SK-N-SH (cell line): ENCODE results near the gene DQX1. TPM values are rescaled to one million over a fixed set of nuclear protein-coding genes. Genes with fewer than 3 reads are reported as not detected.

ENCODE experiments used
- CTCF ChIA-PET: fragments of 300-600, 350-600 bp; formaldehyde crosslinking; extraction: SDS; loops from one replicate; lab custom pipeline; 2021; lab: Yijun Ruan, JAX
- POLR2A ChIA-PET: fragments of 350-600 bp; sonication (Branson Sonifier 250); formaldehyde crosslinking; extraction: SDS; loops from one replicate; lab custom pipeline; 2020; ENCODE audit warnings: antibody characterized with exemption, inconsistent platforms; lab: Yijun Ruan, JAX
- DNase-seq: peaks from one replicate; pipeline ENCODE4 v3.0.0; 2012
- H2AFZ ChIP-seq: fragments of 200-600 bp; sonication (generic); 2 replicates; pipeline ENCODE4 v1.8.1; 2016; ENCODE audit warnings: antibody characterized with exemption, mild to moderate bottlenecking, low read depth
- H3F3A ChIP-seq: fragments of 200-600 bp; sonication (generic); replicated peaks from 2 replicates; pipeline ENCODE3; 2016; ENCODE audit warnings: antibody characterized with exemption, mild to moderate bottlenecking; ENCODE audit not compliant: insufficient read depth
- H3K27ac ChIP-seq, 2 experiments: fragments of 200-500 bp in 1 of 2; fragments of 200-600 bp in 1 of 2; sonication (Bioruptor generic) in 1 of 2; sonication (generic), shearing (Covaris generic) in 1 of 2; 2 replicates each; pipeline versions ENCODE4 v1.5.1 to v1.6.1; 2014 to 2016; ENCODE audit warnings: low read depth in 2 of 2, inconsistent platforms in 1 of 2, low read length in 1 of 2, mild to moderate bottlenecking in 1 of 2, mixed read lengths in 1 of 2
- H3K27me3 ChIP-seq: fragments of 200-600 bp; sonication (generic), shearing (Covaris generic); 2 replicates; pipeline ENCODE4 v1.6.1; 2016; ENCODE audit warnings: mixed run types; ENCODE audit not compliant: insufficient read depth
- H3K36me3 ChIP-seq, 2 experiments: fragments of 200-500 bp in 1 of 2; fragments of 200-600 bp in 1 of 2; sonication (Bioruptor generic) in 1 of 2; sonication (generic) in 1 of 2; replicated peaks in 1 of 2; 2 replicates each; pipeline versions ENCODE3 to v1.5.1; 2014 to 2016; ENCODE audit warnings: low read length in 1 of 2, mild to moderate bottlenecking in 1 of 2; ENCODE audit not compliant: insufficient read depth in 2 of 2, control insufficient read depth in 1 of 2
- H3K4me1 ChIP-seq, 2 experiments: fragments of 200-500 bp in 1 of 2; fragments of 200-600 bp in 1 of 2; sonication (Bioruptor generic) in 1 of 2; sonication (generic), shearing (Covaris generic) in 1 of 2; 2 replicates each; pipeline versions ENCODE4 v1.5.1 to v1.6.1; 2014 to 2016; ENCODE audit warnings: low read depth in 1 of 2, low read length in 1 of 2, mixed run types in 1 of 2; ENCODE audit not compliant: insufficient read depth in 2 of 2, control insufficient read depth in 1 of 2
- H3K4me2 ChIP-seq: fragments of 200-600 bp; sonication (generic), shearing (Covaris generic); 2 replicates; pipeline ENCODE4 v1.6.1; 2017; ENCODE audit warnings: mixed run types
- H3K4me3 ChIP-seq, 2 experiments: fragments of 200-500 bp in 1 of 2; fragments of 200-600 bp in 1 of 2; sonication (Bioruptor generic) in 1 of 2; sonication (generic), shearing (Covaris generic) in 1 of 2; 2 replicates each; pipeline versions ENCODE4 v1.5.1 to v1.8.1; 2014 to 2016; ENCODE audit warnings: low read depth in 2 of 2, inconsistent platforms in 1 of 2, low read length in 1 of 2, mild to moderate bottlenecking in 1 of 2, mixed read lengths in 1 of 2, moderate library complexity in 1 of 2
- H3K79me2 ChIP-seq: fragments of 200-600 bp; sonication (generic); 2 replicates; pipeline ENCODE4 v1.8.1; 2017; ENCODE audit warnings: mild to moderate bottlenecking; ENCODE audit not compliant: insufficient read depth
- H3K9ac ChIP-seq: fragments of 200-600 bp; sonication (generic); 2 replicates; pipeline ENCODE4 v1.6.1; 2017; ENCODE audit warnings: mixed run types
- H3K9me2 ChIP-seq: fragments of 200-600 bp; sonication (generic); 2 replicates; pipeline ENCODE4 v1.6.1; 2017; ENCODE audit warnings: mixed run types
- H3K9me3 ChIP-seq: fragments of 200-600 bp; sonication (generic); 2 replicates; pipeline ENCODE4 v1.6.1; 2017; ENCODE audit warnings: mixed run types, mild to moderate bottlenecking, moderate library complexity
- H4K20me1 ChIP-seq: fragments of 200-600 bp; sonication (generic); 2 replicates; pipeline ENCODE4 v1.6.1; 2017; ENCODE audit warnings: mild to moderate bottlenecking, mixed run types; ENCODE audit not compliant: insufficient read depth
- ELF1 ChIP-seq: IDR thresholded peaks from 2 replicates; pipeline ENCODE4 v1.4.0; 2012
- EP300 ChIP-seq, 2 experiments: IDR thresholded peaks; 2 replicates each; pipeline versions ENCODE4 v1.4.0 to v1.6.1; 2012; ENCODE audit warnings: borderline replicate concordance in 1 of 2, low read depth in 1 of 2, low read length in 1 of 2
- IRF3 ChIP-seq: fragments of 150-350 bp; IDR thresholded peaks from 2 replicates; pipeline ENCODE4 v1.6.1; 2016; ENCODE audit warnings: mild to moderate bottlenecking, low read depth, low read length
- JUND ChIP-seq: IDR thresholded peaks from 2 replicates; pipeline ENCODE4 v1.4.0; 2012
- MEF2A ChIP-seq: IDR thresholded peaks from 2 replicates; pipeline ENCODE4 v1.4.0; 2012; ENCODE audit warnings: low read depth, borderline replicate concordance
- NFIC ChIP-seq: IDR thresholded peaks from 2 replicates; pipeline ENCODE4 v1.4.0; 2012; ENCODE audit warnings: borderline replicate concordance
- TEAD4 ChIP-seq: IDR thresholded peaks from 2 replicates; pipeline ENCODE4 v1.4.0; 2012; ENCODE audit warnings: mild to moderate bottlenecking, borderline replicate concordance; ENCODE audit not compliant: insufficient read depth
- YY1 ChIP-seq: IDR thresholded peaks from 2 replicates; pipeline ENCODE4 v1.4.0; 2012; ENCODE audit warnings: low read depth, mild to moderate bottlenecking
- WGBS: methylation state at CpG from one replicate; pipeline ENCODE4 v1.1.6; 2017; ENCODE audit warnings: low lambda C conversion rate; 5-methylcytosine and 5-hydroxymethylcytosine counted together
- polyA plus RNA-seq, 3 experiments: library from polyadenylated mRNA; depleted of rRNA; stranded (reverse); fragments of >200 nt; gene quantifications; 2 replicates each; pipeline ENCODE4 v1.2.3, GENCODE V29; 2012
- TF ChIP-seq, protein P1 (sequence below): IDR thresholded peaks from 2 replicates; pipeline ENCODE4 v1.6.1; 2012; ENCODE audit warnings: mild to moderate bottlenecking, low read depth, low read length, moderate library complexity

The DQX1 gene
- polyA plus RNA-seq, 1 of the 3 experiments (the other 2 are of a cell fraction), result 1.6 TPM

- Histone ChIP-seq H3K4me3 (no peak overlapping the region), H3K27me3 (no peaks in the 10 kb centered on the region), H2AFZ (no peak overlapping the region), H3K9me2 (no peaks in the 10 kb centered on the region), H3K4me2 (no peak overlapping the region), H3K9ac (no peak overlapping the region), H4K20me1 (no peaks in the 10 kb centered on the region), H3K4me1 (peaks cover 9 to 10% of the 10 kb centered on the region in 2 experiments; a peak in 2 of 4 replicates), H3K79me2 (peaks cover 17% of the 10 kb centered on the region), H3F3A (peaks cover 14% of the 10 kb centered on the region), H3K9me3 (no peaks in the 10 kb centered on the region), H3K36me3 (peaks cover 10 to 17% of the 10 kb centered on the region in 2 experiments), H3K27ac (no peak overlapping the region)
- no peak for DNase-seq
- 87% methylated on average over 5 of the region's 5 CpGs for WGBS
- CTCF ChIA-PET, result interaction anchor here (3.2 kb wide), 1 partner anchor 29 kb away, joined by 15 read pairs; no protein-coding TSS in a partner anchor
- POLR2A ChIA-PET, result no interaction called here
- TF ChIP-seq EP300 (IDR thresholded peaks at IDR 0.05; ENCODE audit: borderline replicate concordance in 1 of 2, low read depth in 1 of 2, low read length in 1 of 2) (no peak), MEF2A (no peak)
- TF ChIP-seq, protein P1, sequence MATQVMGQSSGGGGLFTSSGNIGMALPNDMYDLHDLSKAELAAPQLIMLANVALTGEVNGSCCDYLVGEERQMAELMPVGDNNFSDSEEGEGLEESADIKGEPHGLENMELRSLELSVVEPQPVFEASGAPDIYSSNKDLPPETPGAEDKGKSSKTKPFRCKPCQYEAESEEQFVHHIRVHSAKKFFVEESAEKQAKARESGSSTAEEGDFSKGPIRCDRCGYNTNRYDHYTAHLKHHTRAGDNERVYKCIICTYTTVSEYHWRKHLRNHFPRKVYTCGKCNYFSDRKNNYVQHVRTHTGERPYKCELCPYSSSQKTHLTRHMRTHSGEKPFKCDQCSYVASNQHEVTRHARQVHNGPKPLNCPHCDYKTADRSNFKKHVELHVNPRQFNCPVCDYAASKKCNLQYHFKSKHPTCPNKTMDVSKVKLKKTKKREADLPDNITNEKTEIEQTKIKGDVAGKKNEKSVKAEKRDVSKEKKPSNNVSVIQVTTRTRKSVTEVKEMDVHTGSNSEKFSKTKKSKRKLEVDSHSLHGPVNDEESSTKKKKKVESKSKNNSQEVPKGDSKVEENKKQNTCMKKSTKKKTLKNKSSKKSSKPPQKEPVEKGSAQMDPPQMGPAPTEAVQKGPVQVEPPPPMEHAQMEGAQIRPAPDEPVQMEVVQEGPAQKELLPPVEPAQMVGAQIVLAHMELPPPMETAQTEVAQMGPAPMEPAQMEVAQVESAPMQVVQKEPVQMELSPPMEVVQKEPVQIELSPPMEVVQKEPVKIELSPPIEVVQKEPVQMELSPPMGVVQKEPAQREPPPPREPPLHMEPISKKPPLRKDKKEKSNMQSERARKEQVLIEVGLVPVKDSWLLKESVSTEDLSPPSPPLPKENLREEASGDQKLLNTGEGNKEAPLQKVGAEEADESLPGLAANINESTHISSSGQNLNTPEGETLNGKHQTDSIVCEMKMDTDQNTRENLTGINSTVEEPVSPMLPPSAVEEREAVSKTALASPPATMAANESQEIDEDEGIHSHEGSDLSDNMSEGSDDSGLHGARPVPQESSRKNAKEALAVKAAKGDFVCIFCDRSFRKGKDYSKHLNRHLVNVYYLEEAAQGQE, result no peak
Measured at GRCh38 chr2:74559912-74560311, 33.9 kb upstream of the DQX1 start.

DNA sequence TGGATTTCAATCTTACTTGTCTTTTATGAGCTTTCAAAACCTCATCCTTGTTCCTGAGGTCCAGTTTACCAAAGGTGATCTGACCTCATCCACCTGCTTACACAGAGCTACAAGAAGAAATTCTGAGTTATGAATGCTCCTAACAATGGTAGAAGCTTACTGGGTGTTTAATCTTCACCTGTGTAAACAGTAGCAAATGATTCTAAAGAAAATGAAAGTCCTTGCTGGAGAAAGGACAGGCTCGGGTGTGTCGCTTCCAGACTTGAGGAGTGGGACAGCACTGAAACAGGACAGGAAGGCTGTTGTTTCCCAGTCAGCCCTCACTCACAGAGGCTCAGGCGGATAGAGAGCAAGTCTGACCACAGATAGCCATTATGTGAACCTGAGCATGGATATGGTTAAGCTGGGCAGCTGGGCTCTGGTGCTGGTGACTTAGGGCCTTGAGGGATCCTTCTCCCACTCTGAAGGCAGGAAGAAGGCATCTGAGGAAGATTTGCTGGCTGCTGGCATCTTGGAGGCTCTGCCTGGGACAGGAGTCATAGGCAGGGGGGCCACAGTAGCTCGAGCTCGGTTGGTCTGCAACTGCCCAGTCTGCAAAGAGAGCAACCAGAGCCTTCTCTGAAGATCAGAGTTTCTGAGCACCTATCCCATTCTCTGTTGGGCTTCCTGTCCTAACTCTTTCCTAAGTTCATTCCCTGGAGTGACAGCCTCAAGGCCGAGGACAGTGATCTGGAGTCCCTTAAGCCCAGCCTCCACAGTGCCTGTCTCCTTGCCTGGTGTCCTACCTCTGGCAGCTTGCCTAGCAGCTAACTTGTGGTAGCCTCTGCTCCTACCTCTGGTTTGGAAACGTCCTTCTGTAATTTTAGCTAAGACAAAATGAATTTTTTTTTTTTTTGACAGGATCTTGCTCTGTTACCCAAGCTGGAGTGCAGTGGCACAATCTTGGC lies 32.5 kb upstream of the DQX1 start:
- 76% methylated on average over 7 of the region's 7 CpGs for WGBS
- CTCF ChIA-PET, result interaction anchor here (1.1 to 3.2 kb wide), 3 partner anchors 9 to 30 kb away, joined by 3 to 15 read pairs (median 7); no protein-coding TSS in a partner anchor
- TF ChIP-seq JUND (no peak), YY1 (no peak), ELF1 (no peak), TEAD4 (no peak), IRF3 (no peak), NFIC (no peak)
- TF ChIP-seq, protein P1, result no peak
- TF ChIP-seq, all 33 proteins: peak for 0

More for the DNA sequence above, 32.5 kb upstream of the DQX1 start:
- Histone ChIP-seq H3K4me1 (peaks cover 9 to 10% of the 10 kb centered on the region in 2 experiments; a peak in 2 of 4 replicates), H3K4me2 (no peak overlapping the region), H3K79me2 (peaks cover 23% of the 10 kb centered on the region), H3K9ac (no peak overlapping the region), H4K20me1 (no peaks in the 10 kb centered on the region), H3K9me3 (no peaks in the 10 kb centered on the region), H2AFZ (no peak overlapping the region), H3K27ac (no peak overlapping the region), H3K4me3 (no peak overlapping the region), H3F3A (peaks cover 8% of the 10 kb centered on the region), H3K36me3 (peaks cover 10 to 17% of the 10 kb centered on the region in 2 experiments), H3K9me2 (no peaks in the 10 kb centered on the region), H3K27me3 (no peaks in the 10 kb centered on the region)
- no peak for DNase-seq
- POLR2A ChIA-PET, result no interaction called here
